GM12874 (cell line): ENCODE results near the gene OPRM1.

Experiments
- CTCF ChIP-seq: IDR thresholded peaks from 2 replicates; pipeline ENCODE4 v1.5.1; 2011; ENCODE audit warnings: low read depth, mild to moderate bottlenecking, control low read depth, low read length, moderate library complexity; ENCODE audit not compliant: insufficient read depth

OPRM1 gene

DNA sequence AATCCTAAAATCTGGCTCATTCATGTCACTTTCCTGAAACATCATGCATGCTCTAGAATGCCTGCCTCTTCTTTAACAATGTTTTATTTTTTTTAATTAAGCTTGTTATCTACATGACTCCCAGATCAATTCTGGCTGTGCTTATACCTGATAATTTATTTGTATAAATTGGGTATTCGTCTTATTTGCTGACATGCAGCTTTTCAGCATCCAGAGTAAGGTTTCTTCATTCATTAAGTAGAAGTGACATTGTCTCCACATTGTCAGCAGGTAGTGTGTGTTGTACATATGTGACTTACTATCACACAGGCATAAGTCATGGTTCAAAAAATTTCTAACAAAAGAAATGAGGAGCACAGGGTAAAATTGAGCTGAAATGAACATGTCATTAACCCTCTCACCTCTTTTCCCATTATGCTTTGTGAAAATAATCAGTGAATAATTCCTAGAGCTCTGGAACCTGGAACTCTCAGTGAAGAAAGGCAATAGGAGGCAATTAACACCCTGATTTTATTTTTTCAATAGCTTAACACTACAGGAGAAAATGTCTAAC, 157.4 kb downstream of the OPRM1 start:
- no peak for TF ChIP-seq CTCF

DNA sequence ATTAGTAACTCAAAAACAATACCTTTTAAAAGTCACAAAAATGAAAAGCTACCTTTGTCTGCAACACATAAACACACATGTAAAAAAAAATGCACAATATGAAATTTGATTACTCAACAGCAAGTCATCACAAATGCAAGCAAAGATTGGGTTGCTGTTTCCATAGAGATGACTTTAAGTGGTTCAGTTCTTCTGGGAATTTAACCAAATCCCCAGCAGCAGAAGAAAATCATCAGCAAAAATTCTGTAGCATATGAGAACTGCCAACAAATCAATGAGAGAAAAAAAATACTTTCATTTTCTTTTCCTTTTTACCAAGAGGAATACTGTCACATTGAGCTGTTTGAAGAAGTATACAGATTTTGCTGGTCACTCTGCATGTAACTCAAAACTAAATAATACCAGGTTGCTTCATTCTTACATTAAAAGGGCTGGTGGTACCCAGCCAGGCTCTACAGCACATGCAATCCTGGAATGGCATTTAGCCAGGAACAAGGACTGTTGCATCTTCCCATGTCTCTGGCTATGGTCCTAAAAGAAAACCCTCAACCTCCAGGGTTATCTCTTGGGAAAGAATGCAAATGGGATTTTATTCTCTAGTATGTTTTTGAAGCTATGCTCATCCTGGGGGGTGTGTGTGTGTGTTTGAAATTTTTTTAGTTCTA, 158.3 kb downstream of the OPRM1 start:
- TF ChIP-seq CTCF = no peak

DNA sequence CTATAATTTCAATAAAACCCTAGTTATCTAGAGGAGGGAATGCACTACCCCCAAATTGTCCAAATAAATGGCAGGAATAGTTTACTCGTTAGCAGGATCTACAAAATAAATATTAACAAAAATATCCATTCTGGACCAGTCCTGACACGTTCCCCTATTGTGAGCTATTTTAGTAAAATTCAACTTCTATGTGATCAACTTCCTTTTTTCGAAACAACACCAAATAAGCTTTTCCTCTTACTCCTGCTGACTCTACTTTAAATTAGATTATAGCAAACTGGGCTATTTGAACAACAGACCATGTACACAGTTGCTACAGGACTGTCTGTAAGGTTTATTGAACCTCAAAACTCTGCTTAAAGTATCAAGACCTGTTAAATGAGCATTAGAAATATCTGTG, 163.3 kb downstream of the OPRM1 start:
- no peak for TF ChIP-seq CTCF

GRCh38 chr6:154202958-154203357, 163.9 kb downstream of the OPRM1 start:
- no peak for TF ChIP-seq CTCF

GRCh38 chr6:154206141-154206540, 167.1 kb downstream of the OPRM1 start:
- TF ChIP-seq CTCF = no peak

DNA sequence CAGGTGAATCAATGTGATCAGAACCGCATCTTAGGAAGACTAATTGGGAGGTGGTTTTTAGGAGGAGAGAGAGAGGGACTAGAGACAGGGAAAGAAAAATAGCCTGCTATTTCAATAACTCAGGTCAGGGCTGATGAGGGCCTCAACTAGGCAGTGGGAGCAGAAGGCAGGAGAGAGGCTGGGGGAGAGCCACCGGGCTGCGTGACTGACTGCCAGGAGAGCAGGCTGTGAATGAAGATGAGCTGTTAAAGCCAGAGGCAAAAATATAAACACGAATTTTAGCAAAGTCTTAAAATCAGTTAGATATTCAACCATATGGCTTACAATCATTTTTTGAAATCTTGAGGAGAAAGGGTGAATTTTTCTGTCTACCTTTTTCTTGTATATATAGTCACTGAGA, 168.0 kb downstream of the OPRM1 start:
- TF ChIP-seq CTCF = no peak

DNA sequence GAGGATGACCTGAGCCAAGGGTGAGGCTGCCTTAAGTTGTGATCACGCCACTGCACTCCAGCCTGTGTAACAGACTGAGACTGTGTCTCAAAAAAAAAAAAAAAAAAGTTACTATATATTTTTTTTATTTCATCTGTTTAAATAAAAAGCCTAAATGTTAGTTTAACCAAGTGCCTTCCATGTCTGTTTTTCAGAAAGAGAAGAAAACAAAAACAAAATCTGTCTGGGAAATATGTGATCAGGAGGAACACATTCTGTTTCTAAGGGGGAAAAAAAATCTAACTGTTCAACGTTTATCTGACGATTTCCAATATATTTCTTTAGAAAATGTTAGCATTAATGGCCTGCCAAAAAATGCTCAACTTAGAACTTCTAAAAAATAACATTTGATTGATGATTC, 170.5 kb downstream of the OPRM1 start:
- no peak for TF ChIP-seq CTCF
